Lung (tissue), 12 donors: ENCODE results near the gene LIMK1. TPM values are rescaled to one million over a fixed set of nuclear protein-coding genes. Genes with fewer than 3 reads are reported as not detected.
A peak's percentile ranks its signal among the peaks of the same experiment; 100 is the strongest.

Source experiments
- ATAC-seq: fragments of 200-7000 bp; cut with Tn5 transposase; one replicate; pipeline ENCODE4 v1.9.1; 2020; ENCODE audit warnings: moderate number of reproducible peaks; ENCODE audit not compliant: insufficient read depth, low FRiP score
- DNase-seq, 3 donors: peaks; one replicate each; pipeline ENCODE4 v3.0.0-alpha.2; 2013 to 2017
- H3K27ac ChIP-seq, 2 donors: one replicate each; pipeline ENCODE4 v1.5.1; 2013; ENCODE audit warnings: mild to moderate bottlenecking in 2 of 2, moderate library complexity in 2 of 2, control low read depth in 1 of 2, inconsistent platforms in 1 of 2, low read depth in 1 of 2, low read length in 1 of 2
- H3K27me3 ChIP-seq, 3 donors: one replicate each; pipeline ENCODE4 v1.5.1; 2013; ENCODE audit warnings: low read length in 2 of 3; ENCODE audit not compliant: control insufficient read depth in 3 of 3, insufficient read depth in 3 of 3
- H3K36me3 ChIP-seq, 4 donors: one replicate each; pipeline ENCODE4 v1.5.1; 2013; ENCODE audit warnings: low read length in 4 of 4, mild to moderate bottlenecking in 1 of 4, moderate library complexity in 1 of 4; ENCODE audit not compliant: control insufficient read depth in 4 of 4, insufficient read depth in 4 of 4
- H3K4me1 ChIP-seq, 5 donors: one replicate each; pipeline ENCODE4 v1.5.1; 2013; ENCODE audit warnings: low read length in 5 of 5, mild to moderate bottlenecking in 2 of 5, moderate library complexity in 1 of 5; ENCODE audit not compliant: control insufficient read depth in 5 of 5, insufficient read depth in 5 of 5
- H3K4me3 ChIP-seq: one replicate; pipeline ENCODE4 v1.5.1; 2013; ENCODE audit warnings: mild to moderate bottlenecking, control low read depth, moderate library complexity
- H3K9ac ChIP-seq, 2 donors: one replicate each; pipeline ENCODE4 v1.5.1; 2013; ENCODE audit warnings: low read length in 2 of 2, control low read depth in 1 of 2; ENCODE audit not compliant: insufficient read depth in 1 of 2
- H3K9me3 ChIP-seq, 4 donors: one replicate each; pipeline ENCODE4 v1.5.1; 2013; ENCODE audit warnings: low read length in 3 of 4, mild to moderate bottlenecking in 1 of 4, moderate library complexity in 1 of 4; ENCODE audit not compliant: control insufficient read depth in 4 of 4, insufficient read depth in 3 of 4
- WGBS, 2 donors: extraction: QIAGEN DNeasy Blood & Tissue Kit; methylation state at CpG; one replicate each; pipeline ENCODE4 v1.1.7; 2013; 5-methylcytosine and 5-hydroxymethylcytosine counted together
- polyA plus RNA-seq, 2 donors: library from polyadenylated mRNA; stranded (reverse); fragments of 200-250 nt; gene quantifications; one replicate each; pipeline ENCODE4 v1.2.1, GENCODE V29; 2013
- total RNA-seq, 2 donors: library from RNA; depleted of rRNA in 1 of 2; stranded (reverse); fragments of >200 nt in 1 of 2; gene quantifications; one replicate each; pipeline ENCODE4 v1.2.1, GENCODE V29; 2014 to 2021
- TF ChIP-seq, protein P1 (sequence below): IDR thresholded peaks from 2 replicates; pipeline ENCODE4 v1.5.1; 2012; ENCODE audit warnings: mild to moderate bottlenecking; ENCODE audit errors: control extremely low read depth, extremely low read depth
- donor health status: control.
- donor health status: control.
- donor health status: Bipolar disorder and iron deficiency.
- donor health status: healthy.
- donor health status: DM: yes; HTN: yes; CAD: no.

Gene LIMK1
- total and polyA plus RNA-seq, 4 donors, result 11.2 to 41.0 (median 17.3) TPM

- H3K4me3 ChIP-seq, result no peak overlapping the region
- H3K27ac ChIP-seq, result peak overlapping the region in 1 of 2 donors; percentile 75
- WGBS, 2 donors, result 68 to 84% methylated on average over 21 of the region's 21 CpGs
- no peak for DNase-seq
- no peak for ATAC-seq
- no peaks in the 10 kb centered on the region for H3K9me3 ChIP-seq
- H3K27me3 ChIP-seq, result no peaks in the 10 kb centered on the region
- peaks cover 0 to 35% (median 14%) of the 10 kb centered on the region in 4 donors for H3K36me3 ChIP-seq
- H3K9ac ChIP-seq, result no peak overlapping the region
- H3K4me1 ChIP-seq, result peaks cover 0 to 4% (median 3%) of the 10 kb centered on the region in 5 donors
- TF ChIP-seq, protein P1, sequence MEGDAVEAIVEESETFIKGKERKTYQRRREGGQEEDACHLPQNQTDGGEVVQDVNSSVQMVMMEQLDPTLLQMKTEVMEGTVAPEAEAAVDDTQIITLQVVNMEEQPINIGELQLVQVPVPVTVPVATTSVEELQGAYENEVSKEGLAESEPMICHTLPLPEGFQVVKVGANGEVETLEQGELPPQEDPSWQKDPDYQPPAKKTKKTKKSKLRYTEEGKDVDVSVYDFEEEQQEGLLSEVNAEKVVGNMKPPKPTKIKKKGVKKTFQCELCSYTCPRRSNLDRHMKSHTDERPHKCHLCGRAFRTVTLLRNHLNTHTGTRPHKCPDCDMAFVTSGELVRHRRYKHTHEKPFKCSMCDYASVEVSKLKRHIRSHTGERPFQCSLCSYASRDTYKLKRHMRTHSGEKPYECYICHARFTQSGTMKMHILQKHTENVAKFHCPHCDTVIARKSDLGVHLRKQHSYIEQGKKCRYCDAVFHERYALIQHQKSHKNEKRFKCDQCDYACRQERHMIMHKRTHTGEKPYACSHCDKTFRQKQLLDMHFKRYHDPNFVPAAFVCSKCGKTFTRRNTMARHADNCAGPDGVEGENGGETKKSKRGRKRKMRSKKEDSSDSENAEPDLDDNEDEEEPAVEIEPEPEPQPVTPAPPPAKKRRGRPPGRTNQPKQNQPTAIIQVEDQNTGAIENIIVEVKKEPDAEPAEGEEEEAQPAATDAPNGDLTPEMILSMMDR, result no peak
Observed at GRCh38 chr7:74059681-74060588, 23.7 kb upstream of the LIMK1 start.

DNA sequence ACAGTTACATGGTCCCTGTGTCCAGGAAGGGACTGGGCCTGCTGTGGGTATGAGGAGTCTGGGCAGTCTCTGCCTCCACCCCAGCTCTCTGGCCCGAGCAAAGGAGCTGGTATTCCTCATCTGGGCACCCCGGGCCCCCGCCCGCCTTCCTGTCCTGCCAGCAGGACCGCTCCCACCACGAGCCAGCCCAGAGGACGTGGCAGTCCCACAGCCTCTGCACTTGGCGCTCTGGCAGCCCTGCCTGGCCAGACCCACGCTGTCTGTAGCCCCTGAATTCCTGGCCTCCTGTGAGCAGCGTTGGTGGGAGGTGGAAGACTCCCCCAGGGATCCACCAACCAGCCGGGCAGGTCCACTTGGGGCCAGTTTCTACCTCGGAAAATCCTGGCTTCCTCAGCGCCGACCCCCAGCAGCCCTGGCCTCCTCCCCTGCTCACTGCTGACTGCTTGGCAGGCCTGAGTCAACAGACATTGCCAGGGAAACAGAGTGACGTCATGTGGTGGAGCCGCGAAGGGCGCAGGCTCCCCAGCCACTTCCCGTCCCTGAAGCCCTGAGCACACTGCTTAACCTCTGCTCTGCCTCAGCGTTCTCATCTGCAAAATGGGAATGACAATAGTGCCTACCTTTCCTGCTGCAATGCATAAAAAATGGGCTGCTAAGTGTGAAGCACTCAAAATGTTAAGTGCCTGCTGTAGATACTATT lies 21.6 kb upstream of the LIMK1 start:
- no peak overlapping the region for H3K9ac ChIP-seq
- TF ChIP-seq, protein P1, result no peak
- H3K27me3 ChIP-seq, result no peaks in the 10 kb centered on the region
- peak overlapping the region; percentile 4 for H3K4me3 ChIP-seq
- peak overlapping the region; percentile 59 to 96 for H3K27ac ChIP-seq
- H3K4me1 ChIP-seq, result peaks cover 0 to 4% (median 3%) of the 10 kb centered on the region in 5 donors
- WGBS, 2 donors, result 22 to 41% methylated on average over 19 to 20 of the region's 20 CpGs
- H3K36me3 ChIP-seq, result peaks cover 0 to 37% (median 13%) of the 10 kb centered on the region in 4 donors
- H3K9me3 ChIP-seq, result peaks cover 0 to 4% (median 0%) of the 10 kb centered on the region in 4 donors
- peak; percentile 72 to 85 (median 78) for DNase-seq
- ATAC-seq, result peak; percentile 86

- H3K36me3 ChIP-seq, result peaks cover 0 to 29% (median 13%) of the 10 kb centered on the region in 4 donors
- no peak for ATAC-seq
- no peak overlapping the region for H3K27ac ChIP-seq
- 95 to 96% methylated on average over 14 of the region's 14 CpGs for WGBS, 2 donors
- no peak for DNase-seq
- H3K9ac ChIP-seq, result no peak overlapping the region
- peaks cover 0 to 4% (median 3%) of the 10 kb centered on the region in 5 donors for H3K4me1 ChIP-seq
- TF ChIP-seq, protein P1, result no peak
- no peak overlapping the region for H3K4me3 ChIP-seq
- H3K27me3 ChIP-seq, result no peaks in the 10 kb centered on the region
- peaks cover 0 to 4% (median 0%) of the 10 kb centered on the region in 4 donors for H3K9me3 ChIP-seq
Observed at GRCh38 chr7:74063223-74063641, 20.4 kb upstream of the LIMK1 start.
